GM12892 (cell line): ENCODE data around the gene SLC6A4.

Experiments used
- POLR2A ChIP-seq: IDR thresholded peaks from 2 replicates; pipeline ENCODE4 v1.6.1; 2011; ENCODE audit warnings: low read depth, low read length, control low read depth
- POLR2AphosphoS5 ChIP-seq: IDR thresholded peaks from 2 replicates; pipeline ENCODE4 v1.6.1; 2011; ENCODE audit warnings: low read depth, low read length, control low read depth
- TAF1 ChIP-seq: IDR thresholded peaks from 2 replicates; pipeline ENCODE4 v1.6.1; 2011; ENCODE audit warnings: low read depth, mild to moderate bottlenecking, control low read depth, low read length, borderline replicate concordance

DNA sequence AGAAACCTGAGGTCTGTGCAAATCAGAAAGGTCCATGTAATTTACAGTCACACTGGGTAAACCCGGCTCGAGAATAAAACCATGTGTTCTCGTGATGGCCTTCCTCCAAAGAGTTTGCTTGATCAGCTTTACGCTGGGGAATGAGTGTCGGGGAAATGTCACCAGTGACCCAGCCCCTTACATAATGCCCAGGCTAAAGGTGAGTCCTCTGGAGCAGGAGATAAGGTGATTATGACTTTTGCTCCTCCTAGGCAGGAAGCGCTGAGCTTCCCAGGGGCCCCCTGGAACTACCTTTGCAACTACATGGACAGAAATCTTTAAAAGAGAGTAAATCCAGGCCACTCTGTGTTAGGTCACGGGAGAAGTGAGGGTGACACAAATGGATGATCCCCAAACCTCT, 15.7 kb downstream of the SLC6A4 start:
- no peak for TF ChIP-seq POLR2AphosphoS5
- TF ChIP-seq POLR2A = no peak
- no peak for TF ChIP-seq TAF1
